HepG2 (cell line): ENCODE results near the gene AAR2. TPM values are rescaled to one million over a fixed set of nuclear protein-coding genes. Genes with fewer than 3 reads are reported as not detected.

Experiments used
- FOSL1 ChIP-seq: sonication (generic); formaldehyde crosslinking; IDR thresholded peaks from 2 replicates; pipeline ENCODE4 v1.9.0; 2021; ENCODE audit warnings: missing genetic modification reagents, borderline replicate concordance
- FOXK1 ChIP-seq: sonication (generic); formaldehyde crosslinking; IDR thresholded peaks from 2 replicates; pipeline ENCODE4 v1.4.0; 2020; ENCODE audit warnings: low read depth, missing genetic modification reagents, borderline replicate concordance
- HNF4G ChIP-seq, 2 experiments: sonication (generic) in 1 of 2; formaldehyde crosslinking in 1 of 2; IDR thresholded peaks; 2 replicates each; pipeline versions ENCODE4 v1.4.0 to v1.6.1; 2011 to 2020; ENCODE audit warnings: borderline replicate concordance in 2 of 2, low read depth in 2 of 2, mild to moderate bottlenecking in 2 of 2, low read length in 1 of 2, missing genetic modification reagents in 1 of 2, moderate library complexity in 1 of 2
- PAWR ChIP-seq: sonication (generic); formaldehyde crosslinking; IDR thresholded peaks from 2 replicates; pipeline ENCODE4 v1.4.0; 2020; ENCODE audit warnings: missing genetic modification reagents, mild to moderate bottlenecking, borderline replicate concordance
- POLR2AphosphoS5 ChIP-seq: IDR thresholded peaks from 2 replicates; pipeline ENCODE4 v1.6.1; 2012; ENCODE audit warnings: low read depth, low read length
- TBL1XR1 ChIP-seq: fragments of 150-350 bp; IDR thresholded peaks from 2 replicates; pipeline ENCODE4 v1.6.1; 2014; ENCODE audit warnings: borderline replicate concordance, low read length; ENCODE audit not compliant: partially characterized antibody
- XRCC5 ChIP-seq: fragments of 200-400 bp; formaldehyde crosslinking; optimal IDR thresholded peaks from 2 replicates; pipeline ENCODE3; 2017; ENCODE audit warnings: mild to moderate bottlenecking, low read length
- ZBTB40 ChIP-seq, 2 experiments: fragments of 450-650 bp in 1 of 2; sonication (generic) in 1 of 2; formaldehyde crosslinking in 1 of 2; IDR thresholded peaks; 2 replicates each; pipeline versions ENCODE4 v1.6.1 to v1.8.0; 2016 to 2022; ENCODE audit warnings: antibody characterized with exemption in 1 of 2, mild to moderate bottlenecking in 1 of 2, missing genetic modification reagents in 1 of 2
- ZHX2 ChIP-seq, 2 experiments: sonication (generic) in 1 of 2; formaldehyde crosslinking in 1 of 2; IDR thresholded peaks; 2 replicates each; pipeline versions ENCODE4 v1.6.1 to v1.9.0; 2014 to 2022; ENCODE audit warnings: antibody characterized with exemption in 1 of 2, borderline replicate concordance in 1 of 2, inconsistent platforms in 1 of 2, low read depth in 1 of 2, missing genetic modification reagents in 1 of 2
- ZNF138 ChIP-seq: sonication (generic); formaldehyde crosslinking; IDR thresholded peaks from 2 replicates; pipeline ENCODE4 v1.5.0; 2020; ENCODE audit warnings: mild to moderate bottlenecking, low read depth, missing genetic modification reagents
- ZNF350 ChIP-seq: sonication (generic); formaldehyde crosslinking; IDR thresholded peaks from 2 replicates; pipeline ENCODE4 v1.4.0; 2020; ENCODE audit warnings: mild to moderate bottlenecking, low read depth, missing genetic modification reagents, borderline replicate concordance
- ZNF460 ChIP-seq: sonication (generic); formaldehyde crosslinking; IDR thresholded peaks from 2 replicates; pipeline ENCODE4 v1.5.1; 2020; ENCODE audit warnings: missing genetic modification reagents, mild to moderate bottlenecking, borderline replicate concordance
- ZNF766 ChIP-seq: sonication (generic); formaldehyde crosslinking; IDR thresholded peaks from 2 replicates; pipeline ENCODE4 v1.5.0; 2020; ENCODE audit warnings: missing genetic modification reagents, borderline replicate concordance
- ZNF878 ChIP-seq: sonication (generic); formaldehyde crosslinking; IDR thresholded peaks from 2 replicates; pipeline ENCODE4 v1.8.1; 2023; ENCODE audit warnings: mild to moderate bottlenecking, missing genetic modification reagents, moderate library complexity
- polyA plus RNA-seq, 8 experiments: library from polyadenylated mRNA; depleted of rRNA in 3 of 8; stranded (reverse) in 7 of 8; unstranded in 1 of 8; fragments of >200 nt; fragmentation: Illumina TruSeq in 4 of 8; extraction: Trizol in 4 of 8; gene quantifications; 2 replicates each; pipeline versions ENCODE4 v1.2.1 to v1.2.3, GENCODE V29; 2011 to 2016; ENCODE audit warnings: low read depth in 4 of 8, missing spikeins in 1 of 8, mixed read lengths in 1 of 8; ENCODE audit not compliant: insufficient read depth in 1 of 8
- total RNA-seq, 5 experiments: library from RNA; depleted of rRNA; stranded (reverse); fragments of >200 nt; fragmentation: Illumina TruSeq; extraction: Trizol; gene quantifications; 2 replicates each; pipeline ENCODE4 v1.2.3, GENCODE V29; 2016; ENCODE audit warnings: low read depth in 1 of 5

AAR2 gene
- total and polyA plus RNA-seq, 2 of the 13 experiments (the other 11 are each of a cell fraction or from before 2014, with no cell fraction given): 45.2 to 46.2 TPM

- TF ChIP-seq ZNF138 (CRISPR knock-in tag) (no peak), ZNF350 (CRISPR knock-in tag) (no peak), FOSL1 (CRISPR knock-in tag) (no peak), ZBTB40 (IDR thresholded peaks at IDR 0.05) (no peak), ZBTB40 (CRISPR knock-in tag; IDR thresholded peaks at IDR 0.05) (no peak), ZNF460 (CRISPR knock-in tag) (no peak), ZNF878 (CRISPR knock-in tag) (no peak), PAWR (no peak), ZNF766 (no peak), POLR2AphosphoS5 (no peak), TBL1XR1 (no peak), XRCC5 (peak; percentile 48), FOXK1 (CRISPR knock-in tag) (no peak), HNF4G (IDR thresholded peaks at IDR 0.05; ENCODE audit: borderline replicate concordance, low read depth, low read length) (0 out of 2 replicates have a peak, but pooled peaks have one; percentile 12), HNF4G (CRISPR knock-in tag; IDR thresholded peaks at IDR 0.05; ENCODE audit: borderline replicate concordance, low read depth) (no peak), ZHX2 (IDR thresholded peaks at IDR 0.05; ENCODE audit: low read depth) (no peak), ZHX2 (CRISPR knock-in tag; IDR thresholded peaks at IDR 0.05; ENCODE audit: borderline replicate concordance) (no peak)
Measured at GRCh38 chr20:36217226-36217625, 19.1 kb upstream of the AAR2 start (continued).
